ENCODE results near the gene COX20.
"Not testable (repeated sequence)": the region's sequence is repeated elsewhere in the genome, so short reads cannot be mapped to it uniquely, and the experiment has no call there.

Gene COX20

DNA sequence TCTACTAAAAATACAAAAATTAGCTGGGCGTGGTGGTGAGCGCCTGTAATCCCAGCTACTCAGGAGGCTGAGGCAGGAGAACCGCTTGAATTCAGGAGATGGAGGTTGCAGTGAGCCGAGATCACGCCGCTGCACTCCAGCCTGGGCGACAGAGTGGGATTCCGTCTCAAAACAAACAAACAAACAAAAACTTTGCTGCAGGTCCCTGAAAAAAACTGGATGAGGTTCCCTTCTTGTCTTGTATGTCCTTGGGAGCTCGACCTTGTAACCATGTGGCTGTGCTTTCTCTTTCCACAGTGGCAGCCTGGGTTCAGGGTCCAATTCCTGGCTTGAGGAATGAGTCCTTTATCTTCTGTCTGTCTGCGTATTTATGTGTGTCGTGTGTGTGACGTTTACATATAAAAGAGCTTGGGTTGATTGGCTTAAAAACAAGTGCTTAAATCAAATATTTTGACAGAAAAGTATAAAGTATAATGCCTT lies 18.0 kb upstream of the COX20 start:
- no peak for DNase-seq (ENCODE audit: low read depth, low spot score)
- H3K4me3 ChIP-seq (ENCODE audit: low read length): no peak overlapping the region

DNA sequence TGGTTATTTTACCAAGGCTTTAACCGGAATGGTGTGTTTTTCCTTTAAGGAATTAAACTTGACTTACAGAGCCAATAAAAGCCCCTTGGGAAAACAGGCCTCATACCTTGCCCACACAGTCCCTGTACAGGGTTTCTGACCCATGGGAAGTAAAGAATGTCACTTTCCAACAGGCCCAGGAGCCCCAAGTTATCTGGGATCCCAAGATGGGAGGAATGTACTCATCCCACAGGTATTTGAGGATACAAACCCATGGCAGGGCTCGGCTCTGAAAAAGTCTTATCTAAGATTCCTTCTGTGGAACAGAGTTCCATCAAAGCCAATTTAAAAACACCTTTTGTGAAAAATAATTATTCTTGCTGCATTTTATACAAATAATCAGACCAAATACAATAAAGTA lies 15.3 kb upstream of the COX20 start:
- DNase-seq (ENCODE audit: low read depth, low spot score): no peak
- no peak overlapping the region for H3K4me3 ChIP-seq (ENCODE audit: low read length)

DNA sequence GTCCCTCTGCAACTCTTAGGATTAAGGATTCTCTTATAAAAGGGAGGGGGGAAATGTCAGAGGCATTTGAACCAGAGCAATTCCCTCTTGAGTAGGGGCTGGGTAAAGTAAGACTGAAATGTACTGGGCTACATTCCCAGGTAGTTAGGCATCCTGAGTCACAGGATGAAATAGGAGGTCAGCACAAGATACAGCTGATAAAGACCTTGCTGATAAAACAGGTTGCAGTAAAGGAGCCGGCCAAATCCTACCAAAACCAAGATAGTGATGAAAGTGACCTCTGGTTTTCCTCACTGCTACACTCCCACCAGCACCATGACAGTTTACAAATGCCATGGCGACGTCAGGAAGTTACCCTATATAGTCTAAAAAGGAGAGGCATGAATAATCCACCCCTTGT lies 14.3 kb upstream of the COX20 start:
- no peak for DNase-seq (ENCODE audit: low read depth, low spot score)
- no peak overlapping the region for H3K4me3 ChIP-seq (ENCODE audit: low read length)

DNA sequence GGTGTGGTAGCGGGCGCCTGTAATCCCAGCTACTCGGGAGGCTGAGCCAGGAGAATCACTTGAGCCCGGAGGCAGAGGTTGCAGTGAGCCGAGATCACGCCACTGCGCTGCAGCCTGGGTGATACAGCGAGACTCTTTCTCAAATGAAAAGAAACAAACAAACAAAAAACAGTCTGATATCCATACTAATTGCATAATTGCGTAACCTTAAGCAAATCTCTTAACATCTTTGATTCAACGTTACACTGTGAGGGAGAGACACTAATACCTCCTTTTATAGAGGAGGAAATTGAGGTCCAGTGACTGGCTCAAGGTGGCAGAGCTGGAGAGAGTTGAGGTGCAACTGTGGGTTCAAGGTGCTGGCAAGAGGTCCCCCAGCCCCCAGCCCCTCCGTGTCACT lies 12.6 kb upstream of the COX20 start:
- DNase-seq (ENCODE audit: low read depth, low spot score): no peak
- no peak overlapping the region for H3K4me3 ChIP-seq (ENCODE audit: low read length)

DNA sequence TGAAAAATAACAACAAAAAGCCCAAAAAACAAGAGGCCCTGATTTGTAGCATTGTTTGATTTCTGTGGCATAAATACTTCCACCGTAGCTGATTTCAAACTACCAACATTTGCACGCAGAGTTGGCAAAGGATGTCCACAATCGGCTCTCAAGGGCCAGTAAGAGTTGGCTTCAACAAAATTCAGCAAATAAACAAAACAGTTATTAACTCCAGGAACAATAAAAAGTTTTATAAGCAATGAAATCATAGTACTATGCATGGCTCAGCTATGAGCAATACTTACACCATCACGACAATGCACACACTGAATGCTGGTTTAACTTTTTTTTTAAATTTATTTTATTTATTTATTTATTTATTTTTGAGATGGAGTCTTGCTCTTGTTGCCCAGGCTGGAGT lies 8.7 kb upstream of the COX20 start:
- DNase-seq (ENCODE audit: low read depth, low spot score): no peak
- H3K4me3 ChIP-seq (ENCODE audit: low read length): no peak overlapping the region

DNA sequence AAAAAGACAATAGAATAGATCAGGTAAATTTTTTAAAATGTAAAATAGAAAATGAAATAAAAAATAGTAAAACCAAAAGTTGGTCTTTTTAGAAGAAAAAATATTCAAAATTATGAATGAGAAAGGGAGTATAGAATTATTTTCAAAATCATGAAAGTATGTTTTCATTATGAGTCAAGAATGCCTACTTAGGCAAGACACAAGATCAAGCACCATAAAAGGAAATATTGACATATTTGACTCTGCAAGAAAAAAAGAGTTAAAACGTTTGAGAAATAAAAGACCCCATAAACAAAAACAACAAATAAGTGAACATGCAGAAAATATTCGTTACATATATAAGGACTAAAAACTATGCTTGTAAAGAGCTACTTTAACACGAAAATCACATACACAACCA lies 4.8 kb upstream of the COX20 start:
- no peak for DNase-seq (ENCODE audit: low read depth, low spot score)
- H3K4me3 ChIP-seq (ENCODE audit: low read length): no peak overlapping the region

DNA sequence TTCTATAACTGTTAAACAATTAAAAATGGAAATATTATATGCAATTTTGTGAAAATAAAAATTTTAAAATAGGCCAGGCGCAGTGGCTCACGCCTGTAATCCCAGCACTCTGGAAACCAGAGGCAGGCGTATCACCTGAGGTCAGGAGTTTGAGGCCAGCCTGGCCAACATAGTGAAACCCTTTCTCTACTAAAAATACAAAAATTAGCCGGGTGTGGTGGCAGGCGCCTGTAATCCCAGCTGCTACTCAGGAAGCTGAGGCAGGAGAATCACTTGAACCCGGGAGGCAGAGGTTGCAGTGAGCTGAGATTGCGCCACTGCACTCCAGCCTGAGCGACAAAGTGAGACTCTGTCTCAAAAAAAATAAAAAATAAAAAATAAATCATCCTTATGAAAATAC lies 2.2 kb upstream of the COX20 start:
- not testable (repeated sequence) for DNase-seq (ENCODE audit: low read depth, low spot score)
- peak overlapping the region; percentile 58 for H3K4me3 ChIP-seq (ENCODE audit: low read length)

DNA sequence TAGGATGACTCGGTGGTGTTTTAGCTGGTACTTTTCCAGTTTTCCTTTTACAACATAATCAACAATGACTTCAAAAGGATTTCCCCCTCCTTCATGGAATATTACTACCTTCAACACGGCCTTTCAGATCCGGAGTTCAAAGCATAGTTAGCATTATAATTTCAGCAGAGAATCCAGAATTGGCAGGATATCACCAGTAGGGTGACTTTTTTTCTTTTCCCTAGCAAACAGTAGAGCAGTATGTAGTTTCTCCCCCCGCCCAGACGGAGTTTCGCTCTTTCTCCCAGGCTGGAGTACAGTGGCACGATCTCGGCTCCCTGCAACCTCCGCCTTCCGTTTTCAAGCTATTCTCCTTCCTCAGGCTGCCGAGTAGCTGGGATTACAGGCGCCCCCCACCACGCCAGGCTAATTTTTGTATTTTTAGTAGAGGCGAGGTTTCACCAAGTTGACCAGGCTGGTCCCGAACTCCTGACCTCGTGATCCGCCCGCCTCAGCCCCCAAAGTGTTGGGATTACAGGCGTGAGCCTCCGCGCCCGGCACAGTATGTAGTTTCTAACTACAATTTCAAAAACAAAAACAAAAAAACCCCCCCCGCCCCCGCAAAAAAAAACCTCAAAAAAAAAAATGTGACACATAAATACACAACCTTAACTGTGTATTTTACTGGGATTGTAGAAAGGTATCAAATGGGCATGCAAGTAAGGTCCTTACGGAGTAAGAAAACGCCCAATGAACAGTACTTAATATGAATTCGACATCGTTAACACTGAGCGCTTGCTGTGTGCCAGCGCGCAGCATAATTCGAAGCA lies 1.5 kb upstream of the COX20 start:
- peak; percentile 74 for DNase-seq (ENCODE audit: low read depth, low spot score)
- H3K4me3 ChIP-seq (ENCODE audit: low read length): peak overlapping the region; percentile 58

DNA sequence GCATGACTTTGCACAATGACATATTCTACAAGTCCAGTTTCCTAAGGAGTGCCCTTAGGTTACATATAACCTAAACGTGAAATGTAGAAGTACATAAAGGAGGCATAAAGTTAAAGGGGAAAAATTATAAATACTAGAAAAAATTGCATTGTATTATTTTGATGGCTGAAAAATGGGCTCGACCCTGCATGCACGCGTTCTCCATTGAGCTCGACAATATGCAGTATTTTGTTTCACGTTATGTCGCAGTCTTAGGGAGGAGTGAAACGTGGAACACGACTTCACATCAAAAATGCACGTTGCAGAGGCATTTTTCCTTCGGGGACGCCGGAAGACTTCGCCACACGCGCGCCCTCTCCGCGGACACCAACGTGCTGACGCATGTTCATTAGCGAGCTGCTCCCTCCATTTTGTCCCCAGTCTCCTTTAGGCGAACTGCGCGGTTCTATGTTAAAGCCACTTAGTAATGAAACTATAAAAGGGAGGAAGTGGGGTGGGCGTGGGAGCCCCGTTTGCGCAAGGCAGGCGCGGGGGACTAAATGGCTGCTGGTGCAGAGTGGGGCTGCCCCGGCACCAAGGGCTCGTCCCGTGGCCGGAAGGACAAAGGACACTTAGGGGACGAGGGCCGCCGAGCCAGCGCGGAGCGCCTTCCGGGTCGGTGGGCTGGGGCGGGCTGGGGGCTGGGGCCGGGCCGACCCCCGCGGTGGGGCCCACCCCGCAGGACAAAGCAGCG lies 749 bp upstream of the COX20 start:
- peak; percentile 96 for DNase-seq (ENCODE audit: low read depth, low spot score)
- H3K4me3 ChIP-seq (ENCODE audit: low read length): peak overlapping the region; percentile 58

DNA sequence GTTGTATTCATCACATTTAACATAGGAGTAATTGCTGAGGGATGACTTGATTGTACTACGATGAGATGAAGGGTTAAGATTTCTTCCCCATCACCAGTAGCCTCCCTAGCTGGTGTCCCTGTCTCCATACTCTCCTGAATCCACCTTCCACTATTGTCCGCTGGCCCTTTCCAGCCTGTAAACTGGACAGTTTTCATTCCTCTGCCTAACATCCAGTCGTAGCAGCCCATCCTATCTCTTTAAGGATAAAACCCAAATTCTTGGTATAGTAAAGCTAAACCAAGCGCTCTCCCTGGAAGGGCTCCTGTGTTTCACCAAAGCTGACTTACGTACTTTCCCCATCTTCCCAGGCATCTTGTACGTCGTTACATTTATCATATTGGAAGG lies 670 bp downstream of the COX20 start:
- DNase-seq (ENCODE audit: low read depth, low spot score): no peak
- peak overlapping the region; percentile 58 for H3K4me3 ChIP-seq (ENCODE audit: low read length)

DNA sequence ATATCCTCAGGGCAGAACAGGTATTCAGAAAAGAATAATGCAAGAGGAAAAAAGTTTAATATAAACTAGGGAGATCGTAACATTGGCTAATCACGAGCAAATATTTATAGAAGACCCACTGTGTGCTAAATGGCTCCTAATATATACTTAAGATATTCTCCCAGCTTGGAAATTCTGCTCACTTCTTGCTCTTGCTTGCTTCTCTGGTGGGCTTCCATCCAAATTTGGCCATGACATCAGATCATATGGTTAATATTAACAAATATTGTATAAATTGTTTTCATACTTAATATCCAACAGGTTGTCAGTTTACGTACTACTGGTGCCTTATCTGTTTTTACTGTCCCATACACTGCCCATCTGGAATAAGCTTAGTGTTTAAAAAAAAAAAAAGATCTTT lies 1.1 kb downstream of the COX20 start:
- H3K4me3 ChIP-seq (ENCODE audit: low read length): peak overlapping the region; percentile 58

DNA sequence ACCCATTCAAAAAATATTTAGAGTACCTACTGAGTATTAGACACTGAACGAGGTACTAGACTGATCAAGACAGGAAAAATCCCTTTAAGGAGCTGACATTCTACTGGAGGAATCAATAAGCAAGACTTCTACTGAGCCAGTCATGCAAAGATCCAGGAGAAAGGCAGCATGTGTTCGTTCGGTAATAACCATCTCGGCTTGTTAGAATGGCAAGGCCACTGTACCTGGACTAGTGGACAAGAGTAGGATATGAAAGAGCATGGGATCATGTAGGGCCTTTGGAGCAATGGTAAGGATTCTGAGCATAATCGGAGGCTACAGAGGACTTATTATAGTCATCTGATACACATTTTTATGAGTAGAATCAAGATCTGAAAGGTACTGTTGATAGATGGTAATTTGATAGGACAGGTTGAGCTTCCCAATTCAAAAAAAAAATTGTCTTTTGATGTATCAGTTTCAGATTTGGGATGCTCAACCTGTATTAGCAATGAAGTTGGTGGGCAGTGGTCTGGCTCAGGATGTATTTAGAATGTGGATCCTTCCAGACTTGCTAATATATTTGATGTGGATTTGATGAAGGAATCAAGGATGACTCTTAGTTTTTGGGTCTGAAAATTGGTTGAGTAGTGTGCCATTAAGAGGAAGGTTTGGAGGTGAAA lies 2.3 kb downstream of the COX20 start:
- H3K4me3 ChIP-seq (ENCODE audit: low read length): no peak overlapping the region
- no peak for DNase-seq (ENCODE audit: low read depth, low spot score)

More for the DNA sequence above, 1.1 kb downstream of the COX20 start:
- DNase-seq (ENCODE audit: low read depth, low spot score): no peak

DNA sequence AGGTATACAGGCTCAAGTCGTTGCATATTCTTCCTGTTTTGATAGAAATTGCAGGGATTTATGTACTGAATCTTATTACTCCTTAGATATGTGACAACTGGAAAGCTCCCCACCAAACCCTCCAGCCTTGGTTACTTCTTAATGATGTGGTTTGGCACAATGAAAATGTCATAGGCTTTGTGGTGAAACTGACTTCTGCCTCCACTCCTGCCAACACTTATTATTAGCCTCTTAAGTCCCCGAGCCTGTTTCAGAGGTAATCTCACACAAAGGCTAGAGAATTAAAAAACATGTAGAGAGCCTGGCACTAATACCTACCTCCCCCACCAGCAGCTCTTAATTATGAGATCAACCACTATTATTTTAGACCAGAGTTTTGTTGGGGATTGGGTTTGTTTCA lies 4.2 kb downstream of the COX20 start:
- DNase-seq (ENCODE audit: low read depth, low spot score): peak; percentile 63
- no peak overlapping the region for H3K4me3 ChIP-seq (ENCODE audit: low read length)

DNA sequence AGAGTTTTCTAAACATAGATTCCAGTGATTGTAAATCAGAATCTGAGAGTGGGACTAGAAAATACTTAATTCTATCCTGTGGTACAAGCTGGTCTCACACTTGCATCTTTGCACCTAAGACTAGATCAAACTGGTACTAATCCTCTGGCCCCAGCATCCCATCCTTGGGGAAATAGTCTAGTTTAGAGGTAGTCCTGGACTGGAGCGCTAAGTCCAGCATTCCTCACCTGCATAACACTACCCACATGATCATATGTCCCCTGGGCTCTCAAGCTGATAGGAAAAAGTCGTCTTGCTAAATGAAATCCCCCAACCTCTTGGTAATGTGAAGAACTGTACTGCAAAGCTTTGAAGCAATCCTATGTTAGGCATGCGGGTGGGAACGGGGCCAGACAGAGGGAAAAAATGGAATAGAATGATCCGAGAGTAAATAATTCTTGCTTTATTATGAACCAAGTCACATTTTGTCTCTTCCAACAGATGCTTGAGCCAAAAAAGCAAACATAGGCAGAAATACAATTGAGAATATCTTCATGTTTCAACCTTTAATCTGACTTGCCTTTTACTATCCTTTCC lies 4.8 kb downstream of the COX20 start:
- DNase-seq (ENCODE audit: low read depth, low spot score): no peak
- H3K4me3 ChIP-seq (ENCODE audit: low read length): no peak overlapping the region

DNA sequence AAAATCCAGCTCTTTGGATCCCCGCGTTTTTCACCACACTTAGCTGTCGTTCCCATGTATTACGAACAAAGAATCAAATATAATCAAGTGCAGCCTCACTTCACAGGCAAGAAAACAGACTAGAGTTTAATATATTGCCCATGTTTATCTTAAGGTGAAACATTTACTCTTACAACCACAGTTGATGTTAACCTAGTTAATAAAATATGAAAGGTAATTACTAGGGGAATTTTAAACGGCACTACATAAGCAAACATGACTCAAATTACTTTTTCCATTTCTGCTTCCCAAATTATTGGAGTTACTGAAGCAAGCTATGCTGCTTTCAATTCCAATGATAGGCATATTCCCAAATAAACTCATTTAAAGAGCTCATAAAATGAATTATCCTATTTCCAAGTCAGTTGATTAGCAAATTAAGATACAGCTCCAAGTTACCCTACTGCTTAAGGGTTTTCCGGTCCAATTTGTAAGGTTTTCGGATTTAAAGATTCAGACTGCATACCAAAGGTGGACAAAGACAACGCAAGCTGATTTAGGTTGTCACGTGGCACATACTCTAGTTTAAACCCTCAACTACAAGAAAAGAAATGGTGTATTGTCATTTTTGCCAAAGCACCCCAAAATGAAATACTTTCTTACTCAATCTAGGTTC lies 5.9 kb downstream of the COX20 start:
- no peak for DNase-seq (ENCODE audit: low read depth, low spot score)
- H3K4me3 ChIP-seq (ENCODE audit: low read length): no peak overlapping the region

DNA sequence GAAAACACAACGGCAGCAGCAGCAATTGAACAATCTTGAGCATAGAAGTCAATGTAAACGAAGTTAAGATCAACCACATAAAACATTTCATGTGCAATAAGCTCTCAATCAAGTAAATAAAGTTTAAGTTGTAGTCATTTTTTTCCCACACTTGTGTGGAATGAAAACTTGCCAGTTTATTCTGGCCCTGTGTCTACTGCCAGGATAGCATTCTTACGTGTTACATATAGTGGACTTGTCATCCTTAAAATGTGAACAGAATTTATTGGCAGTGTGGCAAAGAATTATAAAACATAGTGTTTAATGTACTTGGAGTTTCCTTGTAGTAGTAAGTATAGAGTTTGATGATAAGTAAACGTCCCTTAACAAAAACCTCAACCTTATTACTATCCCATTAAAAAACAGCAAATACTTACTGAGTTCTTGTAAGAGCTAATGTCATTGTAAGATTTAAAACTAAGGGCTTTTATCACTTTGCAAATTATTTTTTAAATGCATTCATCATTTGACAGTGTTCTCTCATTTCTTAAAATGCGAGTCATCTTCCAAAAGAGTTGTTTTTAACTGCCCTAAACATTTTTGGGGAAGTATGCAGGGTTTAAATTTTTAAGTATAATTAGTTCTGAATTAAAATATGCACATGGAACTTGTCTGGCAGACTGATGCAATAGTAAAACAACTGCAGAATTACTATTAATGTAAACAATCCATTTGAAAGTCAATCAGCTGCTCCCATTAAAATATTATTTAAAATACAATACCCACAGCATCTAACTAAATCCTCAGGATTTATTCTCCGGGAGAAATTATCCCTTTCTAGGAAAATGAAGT lies 7.9 kb downstream of the COX20 start:
- no peak for DNase-seq (ENCODE audit: low read depth, low spot score)

DNA sequence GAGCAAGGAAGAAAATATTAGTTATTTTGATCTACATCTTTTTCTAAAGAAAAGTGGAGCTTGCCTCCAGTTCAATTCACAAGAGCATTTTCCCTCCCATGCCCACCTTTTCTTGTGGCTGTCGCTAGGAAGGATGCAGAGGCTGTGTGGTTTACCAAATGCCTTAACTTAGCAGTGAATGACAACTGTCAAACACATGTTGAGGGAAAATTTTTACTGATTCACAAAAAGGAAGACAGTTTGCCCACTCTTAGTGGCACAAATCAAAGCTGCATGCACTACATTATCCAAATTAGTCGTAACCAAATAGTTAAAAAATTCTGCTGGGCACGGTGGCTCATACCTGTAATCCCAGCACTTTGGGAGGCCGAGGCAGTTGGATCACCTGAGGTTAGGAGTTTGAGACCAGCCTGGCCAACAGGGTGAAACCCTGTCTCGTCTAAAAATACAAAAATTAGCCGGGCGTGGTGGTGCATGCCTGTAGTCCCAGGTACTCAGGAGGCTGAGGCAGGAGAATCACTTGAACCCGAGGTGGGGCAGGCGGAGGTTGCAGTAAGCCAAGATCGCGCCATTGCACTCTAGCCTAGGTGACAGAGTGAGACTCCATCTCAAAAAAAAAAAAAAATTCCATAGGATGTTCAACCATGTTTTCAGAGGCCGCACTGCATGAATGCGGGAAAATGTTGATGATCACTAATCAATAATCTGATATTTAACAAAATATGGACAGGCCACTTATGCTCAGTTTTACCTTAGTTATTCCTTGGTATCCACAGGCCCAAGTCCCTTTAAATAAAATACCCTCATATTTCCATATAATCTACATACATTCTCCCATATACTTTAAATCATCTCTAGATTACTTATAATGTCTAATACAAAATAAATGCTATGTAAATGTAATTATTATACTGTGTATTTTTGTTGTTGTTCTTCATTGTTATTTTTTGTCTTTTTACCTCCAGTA lies 9.0 kb downstream of the COX20 start:
- DNase-seq (ENCODE audit: low read depth, low spot score): peak; percentile 89
- no peak overlapping the region for H3K4me3 ChIP-seq (ENCODE audit: low read length)

More for the DNA sequence above, 7.9 kb downstream of the COX20 start:
- no peak overlapping the region for H3K4me3 ChIP-seq (ENCODE audit: low read length)

Measured in Jurkat, Clone E6-1 (cell line).